NCI-H1105 treated with DMSO at 0.1 percent for 48 hours (cell line): ENCODE measurements around the gene SLC35F4.
"Not testable (repeated sequence)": the region's sequence is repeated elsewhere in the genome, so short reads cannot be mapped to it uniquely, and the experiment has no call there.

Source experiments
- DNase-seq: peaks from one replicate; lab custom pipeline; 2025; lab: John Stamatoyannopoulos, UW

SLC35F4 gene

GRCh38 chr14:57797160-57797559 lies 68.7 kb downstream of the SLC35F4 start:
- no peak for DNase-seq

- no peak for DNase-seq
Measured at GRCh38 chr14:57796556-57796955, 69.3 kb downstream of the SLC35F4 start.

- no peak for DNase-seq
Measured at GRCh38 chr14:57785058-57785457, 80.8 kb downstream of the SLC35F4 start.

- no peak for DNase-seq
Measured at GRCh38 chr14:57771801-57772200, 94.1 kb downstream of the SLC35F4 start.

GRCh38 chr14:57769863-57770523 lies 95.9 kb downstream of the SLC35F4 start:
- no peak for DNase-seq

- DNase-seq: no peak
Measured at GRCh38 chr14:57761800-57762199, 104.1 kb downstream of the SLC35F4 start.

GRCh38 chr14:57760896-57761295 lies 105.0 kb downstream of the SLC35F4 start:
- DNase-seq: no peak

- DNase-seq: no peak
Measured at GRCh38 chr14:57755018-57755521, 110.8 kb downstream of the SLC35F4 start.

- no peak for DNase-seq
Measured at GRCh38 chr14:57754527-57754926, 111.4 kb downstream of the SLC35F4 start.

GRCh38 chr14:57753821-57754220 lies 112.1 kb downstream of the SLC35F4 start:
- DNase-seq: no peak

GRCh38 chr14:57752142-57752695 lies 113.7 kb downstream of the SLC35F4 start:
- DNase-seq: not testable (repeated sequence)

GRCh38 chr14:57751400-57751799 lies 114.5 kb downstream of the SLC35F4 start:
- DNase-seq: no peak

GRCh38 chr14:57749267-57749666 lies 116.6 kb downstream of the SLC35F4 start:
- DNase-seq: no peak

GRCh38 chr14:57748279-57748678 lies 117.6 kb downstream of the SLC35F4 start:
- no peak for DNase-seq

- no peak for DNase-seq
Measured at GRCh38 chr14:57747036-57747435, 118.9 kb downstream of the SLC35F4 start.

GRCh38 chr14:57746563-57746962 lies 119.3 kb downstream of the SLC35F4 start:
- DNase-seq: no peak

- DNase-seq: no peak
Measured at GRCh38 chr14:57739516-57739915, 126.4 kb downstream of the SLC35F4 start.

GRCh38 chr14:57737598-57737997 lies 128.3 kb downstream of the SLC35F4 start:
- DNase-seq: no peak

GRCh38 chr14:57736391-57736790 lies 129.5 kb downstream of the SLC35F4 start:
- no peak for DNase-seq

GRCh38 chr14:57735276-57735675 lies 130.6 kb downstream of the SLC35F4 start:
- no peak for DNase-seq

- DNase-seq: peak; percentile 47
Measured at GRCh38 chr14:57732463-57733285, 133.2 kb downstream of the SLC35F4 start.

GRCh38 chr14:57729208-57730187 lies 136.4 kb downstream of the SLC35F4 start:
- no peak for DNase-seq
